ENCODE data around the gene GPC6.

The GPC6 gene

DNA sequence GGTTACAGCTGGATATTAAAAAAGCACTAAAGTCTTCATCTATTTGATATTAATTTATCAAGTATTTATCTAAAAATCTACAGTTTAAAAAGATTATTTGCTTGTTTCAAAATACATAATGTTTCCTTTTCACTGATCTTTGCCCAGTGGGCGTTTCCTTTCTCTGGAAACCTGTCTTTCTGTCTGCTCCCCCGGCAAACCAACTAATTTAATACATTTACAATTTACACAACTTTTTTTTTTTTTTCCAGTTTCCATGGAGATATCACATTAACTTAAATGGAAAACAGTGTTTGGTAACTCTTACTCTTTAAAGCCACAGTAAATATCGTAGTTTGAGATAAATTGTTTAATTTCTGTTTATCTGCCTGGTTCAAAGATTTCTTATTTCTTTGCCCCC lies 5.3 kb downstream of the GPC6 start:
- DNase-seq, result no peak

DNA sequence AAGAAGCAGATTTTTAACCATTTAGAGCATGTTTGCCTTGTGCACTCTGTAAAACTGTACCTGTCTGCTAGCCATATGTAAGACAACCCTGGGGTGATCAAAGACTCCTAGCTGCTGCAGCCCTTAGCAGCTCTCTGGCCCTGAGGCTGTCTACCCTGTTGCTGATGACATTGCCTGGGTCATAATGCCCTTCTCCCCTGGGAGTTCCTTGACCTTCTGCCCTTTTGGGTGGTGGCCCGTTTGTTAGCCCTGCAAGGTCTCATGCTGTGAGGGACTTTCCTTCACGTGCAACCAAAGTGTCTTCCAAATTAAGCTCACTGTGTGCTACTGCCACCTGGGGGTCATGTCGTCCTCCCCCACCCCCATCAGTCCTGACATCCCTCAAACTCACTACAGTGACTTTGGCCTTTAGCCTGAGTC lies 7.4 kb downstream of the GPC6 start:
- DNase-seq, result no peak

DNA sequence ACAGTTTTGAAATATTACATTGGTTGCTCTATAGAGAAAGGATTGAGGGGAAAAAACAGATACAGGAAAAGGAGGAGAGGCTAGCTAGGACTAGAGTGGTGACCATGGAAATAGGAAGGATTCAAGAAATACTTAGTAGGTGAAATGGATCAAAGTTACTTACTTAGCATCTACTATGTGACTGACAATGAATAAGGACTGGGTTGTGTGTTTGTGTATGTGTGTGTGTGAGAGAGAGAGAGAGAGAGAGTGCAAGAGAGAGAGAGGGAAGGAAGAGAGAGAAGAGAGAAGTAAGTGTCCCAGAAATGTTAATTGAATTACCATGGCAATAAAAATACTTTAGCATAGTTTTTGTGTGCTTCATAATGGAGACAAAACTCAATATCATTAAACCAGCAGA lies 7.9 kb downstream of the GPC6 start:
- DNase-seq, result no peak

DNA sequence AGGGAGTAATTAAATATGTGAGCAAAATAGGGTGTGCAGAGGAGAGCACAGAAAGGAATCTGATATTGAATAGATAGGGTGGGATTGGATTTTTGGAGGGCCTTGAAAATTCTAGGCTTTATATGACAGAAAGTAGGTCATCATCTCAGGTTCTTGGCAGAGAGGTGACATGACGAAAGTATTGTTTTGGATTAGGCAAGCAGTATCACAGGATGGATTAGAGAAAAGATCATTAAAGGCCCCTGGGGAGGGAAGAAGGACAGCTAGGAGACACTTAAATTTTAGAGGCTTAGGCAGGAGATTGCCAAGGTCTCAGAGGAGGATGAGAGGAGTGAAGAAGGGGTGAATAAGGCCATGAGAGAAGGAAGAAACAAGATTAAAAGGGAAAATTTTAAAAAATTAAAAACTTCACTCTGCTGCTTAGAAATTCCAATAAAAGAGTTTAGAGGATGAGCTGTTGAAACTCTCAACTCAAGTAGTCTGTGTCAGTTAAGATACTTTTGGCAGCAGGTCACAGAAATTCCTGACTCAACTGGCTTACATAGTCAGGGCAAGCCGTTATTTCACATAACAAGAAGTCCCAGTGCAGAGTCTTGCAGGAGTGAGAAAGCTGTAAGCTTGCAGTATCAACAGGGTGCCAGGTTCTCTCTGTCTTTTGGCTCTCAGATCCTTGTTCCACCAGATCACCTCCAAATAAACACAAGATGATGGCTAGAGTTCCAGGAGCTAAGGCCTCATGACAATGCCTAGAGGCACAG lies 8.8 kb downstream of the GPC6 start:
- no peak for DNase-seq

DNA sequence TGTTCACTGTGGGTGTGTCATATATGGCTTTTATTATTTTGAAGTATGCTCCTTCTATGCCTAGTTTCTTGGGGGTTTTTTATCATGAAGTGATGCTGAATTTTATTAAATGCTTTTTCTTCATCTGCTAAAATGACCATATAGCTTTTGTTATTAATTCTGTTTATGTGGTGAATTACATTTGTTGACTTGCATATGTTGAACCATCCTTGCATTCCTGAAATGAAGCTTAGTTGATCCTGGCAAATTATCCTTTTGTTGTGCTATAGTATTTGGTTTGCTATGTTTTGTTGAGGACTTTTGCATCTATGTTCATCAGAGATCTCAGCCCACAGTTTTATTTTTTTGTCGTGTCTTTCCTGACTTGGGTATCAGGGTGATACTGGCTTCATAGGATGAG lies 12.1 kb downstream of the GPC6 start:
- DNase-seq, result no peak

DNA sequence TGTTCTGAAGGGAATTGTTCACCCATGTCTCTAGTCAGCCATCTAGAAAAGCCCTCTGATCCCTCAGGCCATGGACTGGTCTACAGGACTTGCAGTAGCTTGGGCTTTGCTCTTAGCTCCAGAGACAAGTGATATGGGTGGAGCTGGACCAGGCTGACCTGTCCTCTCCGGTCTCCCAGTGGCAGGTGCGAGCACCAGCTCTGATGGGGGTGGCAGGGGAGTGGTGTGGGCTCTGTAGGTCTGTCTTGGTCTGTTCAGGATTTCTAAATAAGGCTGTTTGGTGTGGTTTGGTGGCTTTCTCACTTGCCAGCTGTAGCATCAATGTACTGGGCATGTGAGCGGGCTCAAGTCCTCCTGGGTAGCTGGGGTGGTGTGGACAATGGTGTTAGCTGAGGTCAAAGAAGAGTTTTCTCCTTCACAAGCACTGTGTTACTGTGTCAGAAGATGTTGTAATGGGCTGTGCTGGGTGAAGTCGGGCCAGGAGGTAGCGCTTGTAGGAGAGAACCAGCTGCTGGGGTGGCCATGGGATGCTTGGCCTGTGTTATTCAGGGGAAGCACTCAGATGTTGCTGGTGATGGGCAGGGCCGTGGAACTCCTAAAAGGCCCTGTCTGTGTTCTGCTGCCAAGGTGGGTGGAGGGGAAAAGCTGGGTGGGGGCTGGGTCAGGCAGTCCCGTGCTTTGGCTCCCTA lies 16.9 kb downstream of the GPC6 start:
- DNase-seq, result no peak

DNA sequence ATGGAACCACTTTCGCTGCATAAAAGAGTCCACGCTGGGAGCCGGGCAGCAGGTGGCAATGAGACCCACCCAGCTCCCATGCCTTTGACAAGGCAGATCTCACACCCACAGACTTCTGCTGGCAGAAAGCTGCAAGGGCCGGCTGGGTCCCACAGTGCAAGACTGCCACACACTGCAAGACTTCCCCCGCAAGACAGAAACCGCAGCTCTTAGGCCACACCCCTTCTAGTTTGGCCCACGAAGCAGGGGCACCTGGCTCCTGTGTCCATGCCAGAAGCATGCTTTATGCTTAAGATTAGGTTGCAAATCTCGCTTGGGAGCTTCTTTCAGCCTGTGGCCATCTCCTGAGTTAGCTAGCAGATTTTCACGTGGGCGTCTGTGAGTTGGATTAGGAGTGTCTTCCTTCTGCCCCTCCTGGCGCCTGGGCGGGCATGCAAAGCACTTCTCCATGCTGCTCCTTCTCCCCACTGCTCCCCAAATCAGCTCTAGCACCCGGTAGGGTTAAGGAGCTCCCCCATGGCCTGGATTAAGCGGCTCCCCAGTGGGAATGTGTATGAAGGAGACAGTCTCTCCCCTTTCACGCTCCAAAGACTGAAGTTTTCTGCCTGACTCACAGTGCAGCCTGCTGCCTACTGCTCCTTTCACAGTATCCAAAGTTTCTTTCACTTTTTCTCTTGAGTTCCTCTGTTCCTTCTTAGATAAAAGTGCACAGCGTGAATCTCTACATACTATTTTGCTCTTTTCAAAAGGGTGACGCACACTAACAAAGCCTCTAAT lies 17.7 kb downstream of the GPC6 start:
- no peak for DNase-seq

DNA sequence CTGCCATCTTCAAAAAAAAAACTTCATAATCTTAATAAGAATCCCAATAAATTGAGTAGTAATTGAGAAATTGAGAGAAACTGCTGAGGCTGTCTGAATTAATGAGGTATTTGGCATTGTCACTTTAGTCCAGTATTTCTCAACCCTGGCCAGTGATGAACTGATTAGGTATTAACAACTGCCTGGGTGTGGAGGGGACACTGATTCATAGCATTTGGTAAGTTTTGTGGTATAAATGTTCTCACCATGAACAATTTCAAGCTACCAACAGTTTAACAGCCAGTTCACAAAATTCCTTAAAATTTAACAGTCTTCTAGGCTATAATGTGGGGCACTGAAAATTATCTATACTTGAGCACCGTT lies 18.3 kb downstream of the GPC6 start:
- no peak for DNase-seq

DNA sequence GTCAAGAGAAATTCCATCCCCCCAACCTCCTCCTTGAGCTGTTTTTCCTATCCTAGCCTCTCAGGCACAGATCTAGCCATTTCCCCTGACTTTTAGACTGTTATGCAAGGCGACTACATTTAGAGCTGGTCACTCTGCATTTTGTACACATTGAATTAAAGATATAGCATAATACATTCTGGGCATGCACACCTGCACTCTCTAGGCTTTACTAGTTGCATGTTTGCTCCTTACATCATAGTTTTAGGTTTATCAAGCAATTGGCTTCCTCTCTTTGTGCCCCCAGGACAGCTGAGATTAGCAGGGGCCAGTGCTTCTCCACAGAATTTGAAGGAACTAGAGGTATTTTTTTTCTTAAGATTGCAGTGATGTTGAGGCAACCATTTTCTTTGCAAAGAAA lies 19.5 kb downstream of the GPC6 start:
- DNase-seq, result no peak

DNA sequence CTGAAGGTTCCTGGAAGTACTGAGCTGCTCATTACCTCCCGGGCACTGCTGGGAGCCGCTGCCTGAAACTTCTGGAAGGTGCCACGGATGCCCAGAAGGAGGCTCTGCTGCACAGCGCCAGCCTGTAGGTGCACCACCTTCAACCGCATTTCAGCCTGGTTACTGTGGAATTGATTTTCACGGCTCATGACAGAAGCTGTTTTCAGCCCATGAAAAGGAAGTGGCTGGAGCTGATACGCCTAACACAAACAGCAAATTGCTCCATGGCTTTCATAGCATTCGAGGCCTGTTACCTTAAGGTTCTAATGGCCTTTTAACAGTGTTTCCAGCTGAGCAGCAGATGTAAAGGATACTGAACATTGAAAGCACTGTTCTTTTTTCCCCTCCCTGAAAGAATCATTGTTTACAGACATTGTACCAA lies 22.0 kb downstream of the GPC6 start:
- no peak for DNase-seq

DNA sequence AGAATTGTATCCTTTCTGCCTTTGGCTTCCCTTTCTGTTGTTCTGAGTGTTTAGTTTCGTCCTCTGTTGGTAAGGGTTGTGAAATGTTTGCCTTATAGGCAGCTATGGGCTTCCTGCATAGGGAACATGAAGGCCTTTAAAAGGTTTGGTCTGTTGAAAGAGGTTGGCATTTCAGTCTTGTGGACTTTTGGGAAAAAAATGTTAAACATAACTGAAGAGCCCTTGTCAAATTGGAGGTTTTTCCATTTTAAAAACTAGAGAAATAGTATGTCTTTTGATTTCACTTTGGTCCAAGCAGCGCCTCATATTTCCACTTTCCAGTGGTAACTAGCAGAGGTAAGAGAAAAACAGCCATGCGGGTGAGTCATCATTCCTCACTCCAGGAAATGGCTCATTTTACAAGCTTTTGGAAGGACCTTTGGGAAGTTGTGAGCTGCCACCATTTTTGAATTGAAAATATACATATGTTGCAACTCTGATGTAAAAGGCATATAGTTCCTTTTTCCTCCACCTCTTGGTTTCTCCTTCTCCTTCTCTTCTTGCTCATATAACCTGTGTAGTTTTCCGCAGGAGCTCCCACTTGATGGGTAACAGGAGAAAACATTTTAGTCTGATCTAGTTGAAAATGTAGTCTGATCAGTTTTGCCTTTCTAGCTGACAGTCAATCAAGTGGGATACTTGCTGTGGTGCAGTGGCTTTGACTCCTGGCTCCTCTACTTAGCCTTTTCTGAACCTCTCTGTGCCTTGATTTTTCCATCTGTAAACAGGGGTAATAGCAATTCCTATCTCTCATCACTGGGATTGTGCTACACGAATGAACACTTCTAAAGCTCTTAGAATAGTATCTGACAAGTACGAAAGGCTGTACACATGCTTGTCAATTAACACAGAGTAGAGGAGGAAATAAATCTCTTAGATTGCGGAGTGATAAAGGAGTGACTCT lies 23.0 kb downstream of the GPC6 start:
- DNase-seq, result no peak

DNA sequence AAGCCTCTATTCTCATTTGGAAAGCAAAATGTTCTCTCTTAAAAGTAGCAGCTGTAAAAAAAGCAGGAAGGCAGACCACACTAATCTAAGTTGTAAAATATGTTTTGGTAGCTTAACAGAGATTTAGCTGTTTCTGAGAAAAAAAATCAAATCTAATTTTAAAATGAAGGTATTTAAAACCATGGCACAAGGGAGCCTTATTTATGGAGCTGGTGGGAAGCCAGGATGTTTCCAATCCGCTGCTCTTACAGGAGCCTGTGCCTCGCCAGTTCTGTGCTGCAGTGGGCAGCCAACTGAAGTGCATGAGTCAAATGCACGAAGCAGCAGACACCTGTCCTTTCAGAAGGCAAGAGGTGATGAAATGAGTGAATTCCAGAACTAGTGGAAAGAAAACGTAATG lies 28.2 kb downstream of the GPC6 start:
- DNase-seq, result no peak

DNA sequence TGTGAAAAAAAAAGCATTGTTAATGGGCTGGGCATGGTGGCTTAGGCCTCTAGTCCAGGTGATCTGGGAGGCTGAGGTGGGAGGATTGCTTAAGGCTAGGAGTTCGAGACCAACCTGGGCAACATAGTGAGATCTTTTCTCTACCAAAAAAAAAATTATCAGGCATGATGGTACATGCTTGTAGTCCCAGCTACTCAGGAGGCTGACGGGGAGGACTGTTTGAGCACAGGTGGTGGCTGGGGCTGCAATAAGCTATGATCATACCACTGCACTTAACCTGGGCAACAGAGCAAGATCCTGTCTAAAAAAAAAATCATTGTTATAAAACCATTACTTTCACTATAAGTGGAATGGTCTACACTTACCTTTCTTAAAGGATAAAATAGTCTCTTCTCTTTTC lies 30.4 kb downstream of the GPC6 start:
- no peak for DNase-seq

DNA sequence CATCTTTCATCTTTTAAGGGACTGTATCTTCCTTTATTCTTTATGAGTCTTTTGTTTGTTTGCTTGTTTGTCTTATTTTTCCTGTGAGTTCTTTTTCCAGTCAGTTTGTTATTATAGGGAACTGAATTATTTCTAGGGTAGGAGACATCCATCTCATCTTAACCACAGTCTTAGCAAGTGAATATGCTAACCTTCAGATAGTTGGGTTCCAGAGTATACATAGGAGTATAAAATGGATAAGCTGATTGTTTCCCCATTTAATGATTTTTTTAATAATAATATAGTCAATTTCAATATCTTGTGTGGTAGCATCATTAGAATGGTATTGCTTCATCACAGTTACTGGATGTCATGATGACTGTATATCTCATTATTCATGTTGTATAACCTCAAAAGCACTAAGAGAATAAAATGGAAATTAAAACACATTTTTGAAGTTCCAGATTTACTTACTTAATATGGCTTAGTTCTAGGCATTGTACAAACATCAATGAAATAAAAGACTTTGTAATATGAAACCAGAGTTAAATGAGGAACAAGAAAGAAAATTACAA lies 33.0 kb downstream of the GPC6 start:
- DNase-seq, result no peak

DNA sequence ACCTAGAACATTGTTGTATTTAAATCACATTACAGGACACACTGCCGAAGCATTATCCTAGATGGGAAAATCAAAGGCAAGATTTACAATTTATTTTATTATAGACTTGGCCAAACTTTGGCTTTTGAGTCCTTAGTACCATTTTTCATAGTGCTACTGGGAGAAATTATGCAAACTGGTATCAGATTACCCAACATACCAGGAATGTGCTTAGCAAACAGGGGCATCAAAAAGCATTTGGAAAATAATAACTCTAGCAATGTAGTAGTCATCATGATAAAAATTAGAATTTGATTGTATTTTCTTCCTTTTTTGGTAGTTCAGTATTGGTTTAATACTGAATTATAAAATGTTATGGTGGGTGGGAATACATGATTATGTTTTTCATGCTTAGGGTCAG lies 34.0 kb downstream of the GPC6 start:
- DNase-seq, result no peak

DNA sequence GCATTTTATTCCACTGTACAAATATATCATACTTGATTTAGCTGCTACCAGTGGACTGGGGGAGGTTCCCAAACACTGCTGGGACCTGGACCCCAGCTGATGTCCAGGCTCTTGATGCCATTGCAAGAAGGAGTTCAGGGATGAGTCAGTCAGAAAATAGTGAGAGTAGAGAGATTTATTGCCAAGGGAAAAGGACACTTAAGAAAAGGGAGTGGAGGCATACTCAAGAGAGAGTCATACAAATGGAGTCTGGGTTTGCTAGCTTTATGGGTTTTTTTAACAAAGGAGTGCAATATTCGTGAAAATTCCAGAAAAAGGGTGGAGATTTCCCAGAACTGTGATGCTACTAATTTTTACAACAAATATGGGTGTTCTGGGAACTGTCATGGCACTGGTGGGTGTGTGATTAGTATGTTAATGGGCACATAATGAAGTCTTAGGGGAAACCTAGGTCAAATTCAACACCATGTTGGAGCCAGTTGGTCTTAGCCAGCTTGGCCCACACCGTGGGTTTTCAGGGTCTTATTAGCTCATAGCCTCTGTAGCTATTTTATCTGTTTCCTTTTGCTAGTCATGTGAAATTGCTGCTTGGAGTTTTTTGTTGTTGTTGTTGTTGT lies 36.2 kb downstream of the GPC6 start:
- no peak for DNase-seq

DNA sequence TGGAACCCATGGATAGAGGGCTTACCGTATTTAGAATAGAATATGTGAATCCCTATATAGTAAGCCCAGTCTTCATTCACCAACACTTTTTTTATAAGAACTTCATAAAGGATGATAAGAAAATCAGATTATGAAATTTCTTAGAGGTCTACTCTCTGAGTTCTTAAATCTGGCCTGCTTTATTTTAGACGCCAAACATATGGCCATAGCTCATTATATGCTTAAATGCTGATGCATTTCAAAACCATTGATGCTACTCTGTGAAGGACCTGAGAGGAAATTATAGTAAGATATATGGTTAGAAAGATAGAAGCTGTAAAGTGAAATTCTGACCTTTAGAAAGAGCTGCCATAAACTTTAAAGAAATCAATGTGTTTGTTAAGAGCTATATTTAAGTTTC lies 38.3 kb downstream of the GPC6 start:
- no peak for DNase-seq

DNA sequence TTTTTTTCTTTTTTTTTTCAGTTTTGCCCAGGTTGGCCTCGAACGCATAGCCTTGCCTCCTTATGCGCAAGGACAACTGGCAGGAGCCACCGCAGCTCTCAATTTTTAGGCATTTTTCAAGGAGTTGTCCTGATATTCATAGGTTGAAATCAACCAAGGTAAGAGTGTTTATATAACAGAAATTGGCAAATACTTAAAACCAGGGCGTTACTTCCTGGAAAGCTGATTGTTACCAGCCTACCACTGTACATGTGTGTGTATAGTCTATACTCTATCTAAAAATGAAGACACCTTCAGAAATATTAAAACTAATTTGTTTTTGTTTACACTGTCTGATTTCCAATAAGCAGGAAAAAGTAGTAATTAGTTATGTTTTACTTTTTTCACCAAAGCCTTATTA lies 39.2 kb downstream of the GPC6 start:
- no peak for DNase-seq

DNA sequence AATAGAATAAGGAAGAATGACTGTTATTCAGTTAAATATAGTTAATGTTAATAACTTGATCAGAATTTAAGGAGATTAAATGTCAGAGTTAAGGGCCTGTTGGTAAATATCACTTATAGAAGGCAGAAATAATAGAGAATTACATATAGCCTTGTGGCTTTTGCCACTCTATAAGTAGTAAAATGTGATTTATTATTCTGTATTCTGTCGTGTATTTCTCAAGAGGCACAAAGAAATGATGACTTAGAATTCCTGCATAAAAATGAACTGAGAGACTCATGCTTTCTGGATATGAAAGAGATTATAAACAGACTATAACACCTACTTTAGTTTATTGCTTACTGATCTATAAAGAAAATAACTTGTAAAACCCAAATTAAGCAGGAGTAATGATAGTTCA lies 40.1 kb downstream of the GPC6 start:
- DNase-seq, result no peak

DNA sequence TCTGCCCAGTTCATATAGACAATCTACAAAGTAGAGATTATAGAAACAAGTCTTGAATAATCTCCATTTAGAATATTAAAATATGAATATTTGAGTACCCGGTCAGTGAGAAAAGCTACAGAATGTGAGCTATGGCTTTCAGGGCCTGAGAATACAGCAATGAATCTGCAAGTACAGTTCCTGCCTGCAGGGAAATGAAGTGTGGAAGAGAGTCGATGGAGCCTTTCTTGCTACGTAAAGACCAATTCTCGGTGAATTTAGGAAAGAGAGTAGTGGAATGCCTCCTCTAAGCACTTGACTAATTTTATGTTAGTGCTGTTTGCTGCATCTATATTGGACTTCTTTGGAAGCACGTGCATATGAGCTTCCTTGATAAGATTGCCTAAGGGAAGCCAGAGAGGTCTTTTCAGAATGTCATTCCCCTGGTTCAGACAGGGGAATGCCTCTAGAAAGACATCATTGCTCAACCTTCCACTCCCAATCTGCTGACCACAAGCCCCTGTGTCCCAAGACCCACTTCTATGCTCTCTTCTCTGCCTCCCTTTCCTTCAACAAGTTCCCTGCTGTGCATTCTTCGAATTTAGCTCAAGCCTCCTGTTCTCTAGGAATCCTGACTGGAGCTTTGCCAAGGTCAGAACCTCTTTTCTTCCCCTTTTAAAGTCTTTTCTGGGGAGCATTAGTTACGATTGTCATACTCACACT lies 41.9 kb downstream of the GPC6 start:
- DNase-seq, result no peak
